ENCODE measurements around the gene MTG2.

MTG2 gene

DNA sequence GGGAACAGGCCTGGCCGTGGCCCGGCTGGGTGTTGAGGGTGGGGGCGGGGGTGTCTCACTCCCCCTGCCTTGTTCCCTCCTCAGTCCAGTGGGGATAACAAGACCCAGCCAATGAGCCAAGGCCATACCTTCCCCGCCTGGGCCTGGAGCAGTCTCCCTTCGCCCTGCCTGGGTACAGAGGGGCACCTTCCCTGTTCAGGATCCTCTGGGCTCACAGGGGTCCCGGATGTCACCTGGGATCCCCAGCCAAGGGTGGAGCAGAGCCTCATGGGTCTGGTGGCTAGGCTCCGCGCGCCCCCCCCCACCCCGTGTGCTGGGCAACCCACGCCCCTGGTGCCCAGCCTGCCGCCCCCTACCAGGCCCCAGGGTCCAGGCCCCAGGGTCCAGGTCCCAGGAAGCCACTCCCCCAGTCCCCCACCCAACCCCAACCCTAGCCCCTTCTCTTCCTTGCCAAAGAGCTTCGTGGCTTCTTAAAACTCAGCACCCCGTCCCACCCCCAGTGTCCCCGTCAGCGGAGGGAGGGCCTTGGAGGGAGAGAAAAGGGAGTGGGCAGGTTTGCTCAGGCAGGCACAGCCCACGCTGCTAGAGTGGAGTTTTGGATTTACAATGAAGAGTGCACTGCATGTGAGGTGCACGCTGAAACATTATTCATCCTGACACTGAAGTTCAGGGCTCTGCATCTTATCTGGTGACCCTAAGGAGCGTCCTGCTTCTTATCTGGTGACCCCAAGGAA, 25.4 kb downstream of the MTG2 start:
- DNase-seq = no peak

DNA sequence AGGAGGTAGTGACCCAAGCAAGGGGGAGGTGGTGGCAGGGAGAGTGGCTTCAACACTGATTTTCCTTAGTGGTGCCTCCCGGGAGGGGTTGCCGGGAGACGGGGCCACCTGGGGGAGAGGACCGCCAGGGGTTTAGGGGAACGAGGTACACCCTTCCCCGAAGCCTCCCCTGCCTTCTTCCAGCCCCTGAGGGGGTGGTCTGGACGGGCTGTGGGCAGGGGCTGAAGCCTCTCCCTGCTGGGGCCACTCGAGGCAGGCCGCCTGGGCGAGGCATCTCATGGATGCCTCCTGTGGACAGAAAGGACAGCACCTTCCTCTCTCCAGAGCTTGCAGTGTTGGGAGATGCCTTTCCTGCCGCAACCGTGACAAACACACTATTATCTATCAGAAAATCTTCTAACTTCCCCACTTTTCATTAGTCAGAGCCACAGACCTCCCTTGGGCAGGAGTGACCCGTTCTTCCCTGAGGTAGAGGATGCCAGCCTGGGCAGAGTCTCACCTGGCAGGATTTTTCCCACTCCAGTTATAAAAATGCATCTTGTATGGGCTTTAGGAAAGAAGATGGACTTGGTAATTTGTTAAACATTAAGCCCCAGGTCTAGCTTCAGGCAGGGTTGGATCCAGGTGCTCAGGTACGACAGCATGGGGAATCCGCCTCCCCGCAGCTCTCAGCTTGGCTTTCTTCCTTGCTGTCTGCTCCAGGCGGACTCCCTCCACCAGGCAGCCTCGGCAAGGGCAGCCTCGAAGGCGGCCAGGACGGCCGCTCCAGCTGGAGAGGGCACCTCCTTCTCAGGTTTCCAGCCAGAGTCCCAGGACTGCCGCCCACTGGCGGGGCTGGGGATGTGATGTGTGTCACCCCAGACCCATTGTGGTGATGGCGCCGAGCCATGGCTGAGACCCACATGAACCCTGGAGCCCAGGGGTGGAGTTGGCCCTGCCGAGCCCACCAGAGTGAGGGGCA, 26.2 kb downstream of the MTG2 start:
- DNase-seq = no peak

- no peak for DNase-seq
Measured at GRCh38 chr20:62209850-62210495, 27.1 kb downstream of the MTG2 start.

DNA sequence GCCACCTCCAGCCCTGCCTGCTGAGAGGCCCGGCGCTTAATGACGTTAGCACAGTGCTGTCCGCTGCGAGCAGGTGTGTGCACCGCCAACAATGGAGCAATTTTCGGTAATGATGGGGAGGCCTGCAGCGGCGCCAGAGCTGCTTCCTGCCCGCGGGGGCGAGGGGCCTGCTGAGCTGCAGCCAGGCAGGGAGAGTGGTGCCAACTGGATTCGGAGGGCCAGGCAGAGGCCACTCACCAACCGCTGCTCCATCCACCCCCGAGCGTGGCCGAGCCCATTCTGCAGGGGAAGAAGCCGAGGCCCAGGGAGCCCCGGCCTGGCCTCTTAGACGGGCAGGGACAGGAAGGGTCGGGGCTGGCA, 27.6 kb downstream of the MTG2 start:
- DNase-seq = no peak

- no peak for DNase-seq
Measured at GRCh38 chr20:62211216-62211615, 28.4 kb downstream of the MTG2 start.

GRCh38 chr20:62211769-62212288, 29.0 kb downstream of the MTG2 start:
- no peak for DNase-seq

GRCh38 chr20:62212299-62212698, 29.5 kb downstream of the MTG2 start:
- no peak for DNase-seq

- no peak for DNase-seq
Measured at GRCh38 chr20:62214067-62214466, 31.2 kb downstream of the MTG2 start.

DNA sequence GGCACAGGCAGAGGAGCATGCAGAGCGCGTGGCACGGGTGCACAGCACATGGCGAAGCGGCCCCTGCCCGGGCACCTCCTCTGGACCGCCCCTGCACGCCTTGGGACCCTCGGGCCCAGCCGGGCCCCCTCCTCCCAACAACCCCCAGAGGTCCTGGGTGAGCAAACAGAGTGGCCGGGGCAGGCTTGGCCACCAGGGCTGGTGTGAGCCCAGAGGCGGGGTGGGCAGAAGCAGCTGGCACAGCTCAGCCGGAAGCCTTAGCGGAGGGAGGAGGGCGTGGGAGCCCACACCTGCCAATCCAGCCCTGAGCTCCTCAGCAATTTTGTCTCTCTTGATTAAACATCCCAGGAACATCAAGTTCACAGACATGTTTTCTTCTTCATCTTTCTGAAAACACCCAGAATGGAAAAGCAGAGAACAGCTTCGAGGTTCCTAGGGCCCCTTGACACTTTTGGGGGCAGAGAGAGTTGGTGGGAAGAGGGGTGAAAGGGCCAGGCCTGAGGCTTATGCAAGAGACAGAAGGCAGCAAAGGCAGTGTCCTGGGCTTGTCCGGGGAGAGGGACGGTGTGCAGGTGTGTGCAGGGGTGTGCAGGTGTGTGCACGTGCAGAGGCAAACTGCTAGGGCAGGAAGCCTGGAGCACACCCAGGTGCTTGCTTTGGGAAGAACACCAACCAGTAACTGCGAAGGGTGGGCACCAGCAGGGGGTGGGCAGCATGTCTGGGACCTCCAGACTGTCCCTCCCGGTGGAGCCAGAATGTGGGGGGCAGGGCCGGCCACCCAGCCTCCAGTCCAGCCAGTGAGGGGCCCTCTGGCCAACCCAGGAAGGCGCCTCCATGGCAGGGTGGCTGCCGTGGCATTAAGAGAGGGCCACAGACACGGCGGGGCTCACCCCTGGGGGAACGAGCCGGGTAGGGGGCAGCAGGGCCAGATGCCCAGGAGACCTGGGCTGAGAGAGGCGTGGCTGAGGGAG, 32.5 kb downstream of the MTG2 start:
- no peak for DNase-seq

GRCh38 chr20:62215991-62216635, 33.3 kb downstream of the MTG2 start:
- no peak for DNase-seq

DNA sequence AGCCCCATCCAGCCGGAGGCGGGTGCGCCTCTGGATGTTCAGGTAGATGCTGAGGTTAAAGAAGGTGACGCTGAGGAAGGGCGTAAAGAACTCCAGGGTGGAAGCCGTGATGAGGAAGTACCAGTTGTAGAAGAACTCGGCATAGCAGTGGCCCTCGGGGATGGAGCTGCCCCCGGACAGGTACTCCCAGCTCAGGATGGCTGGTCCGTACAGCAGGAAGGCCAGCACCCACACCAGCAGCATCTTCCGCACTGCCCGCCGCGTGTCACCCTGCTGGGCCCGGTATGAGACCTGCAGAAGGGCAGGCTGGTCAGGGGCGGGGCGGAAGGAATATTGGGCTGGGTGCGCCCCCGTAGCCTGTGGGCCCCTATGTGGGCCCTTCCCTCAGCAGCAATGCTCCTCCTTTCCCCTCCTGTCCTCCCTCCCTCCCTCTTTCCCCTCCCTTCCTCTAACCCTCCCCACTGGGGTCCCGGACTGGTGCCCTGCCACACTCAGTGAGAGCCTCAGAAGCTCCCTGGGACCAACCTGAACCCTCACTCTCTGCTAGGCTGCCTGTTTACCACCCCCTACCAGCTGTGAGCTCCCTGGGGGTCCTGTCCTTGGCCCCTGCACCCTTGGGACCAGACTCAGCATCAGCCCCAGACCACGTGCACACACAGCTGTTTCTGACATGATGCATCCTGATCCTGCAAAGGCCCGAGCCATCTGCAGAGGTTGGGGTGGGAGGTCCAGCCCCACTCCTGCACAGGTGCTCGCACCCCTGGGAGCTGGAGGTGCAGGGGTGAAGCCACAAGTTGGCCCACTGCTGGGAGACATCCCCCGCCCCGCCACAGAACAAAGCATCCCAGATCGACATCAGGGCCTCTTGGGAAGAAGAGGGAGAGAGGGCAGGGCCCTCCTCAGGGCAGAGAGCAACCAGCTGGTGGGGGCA, 34.1 kb downstream of the MTG2 start:
- DNase-seq = no peak

DNA sequence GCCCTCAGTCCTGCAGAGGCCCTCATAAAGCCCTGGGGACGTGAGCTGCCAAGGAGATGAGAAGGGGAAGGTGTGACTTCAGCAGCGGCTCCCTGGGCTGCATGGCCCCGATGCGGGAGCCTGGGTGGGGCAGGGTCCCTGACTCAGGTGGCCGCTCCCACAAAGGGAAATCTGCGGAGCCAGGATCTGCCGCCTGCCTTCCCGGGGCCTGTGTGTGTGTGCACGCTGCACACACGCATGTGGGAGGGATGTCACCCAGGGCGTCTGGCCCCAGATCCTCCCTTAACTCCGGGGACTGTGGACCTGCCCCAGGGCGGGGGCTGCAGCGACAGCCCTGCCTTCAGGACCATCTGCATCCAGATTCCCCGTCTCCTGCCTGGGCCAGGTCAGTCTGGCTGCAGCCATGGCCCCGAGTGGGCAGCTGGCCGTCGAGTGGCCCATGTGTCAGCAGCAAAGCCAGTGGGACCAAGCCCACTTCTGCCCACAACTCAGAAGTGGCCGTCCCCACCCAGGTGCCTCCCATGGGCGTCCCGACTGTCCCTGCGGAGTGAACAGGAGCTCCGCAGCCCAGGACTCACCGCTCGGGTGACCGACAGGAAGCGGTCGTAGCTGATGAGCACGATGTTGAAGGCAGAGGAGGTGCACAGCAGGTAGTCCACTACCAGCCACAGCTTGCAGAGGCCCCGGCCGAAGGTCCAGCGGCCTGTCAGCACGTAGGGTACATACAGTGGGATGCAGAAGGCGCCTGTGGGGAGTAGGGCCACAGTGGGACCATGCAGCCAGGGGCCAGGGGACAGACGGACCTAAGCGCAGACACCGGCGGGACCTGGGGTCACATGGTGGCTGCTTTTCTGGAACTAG, 35.3 kb downstream of the MTG2 start:
- no peak for DNase-seq

- no peak for DNase-seq
Measured at GRCh38 chr20:62219101-62219991, 36.5 kb downstream of the MTG2 start.

- peak; percentile 34 for DNase-seq
Measured at GRCh38 chr20:62219992-62220665, 37.3 kb downstream of the MTG2 start, which contains the start of gene HRH3. Gene HRH3 (minus strand): TSS chr20:62220278. CDS start chr20:62219970, 308 bp downstream.

- no peak for DNase-seq
Measured at GRCh38 chr20:62220666-62221568, 38.1 kb downstream of the MTG2 start.

DNA sequence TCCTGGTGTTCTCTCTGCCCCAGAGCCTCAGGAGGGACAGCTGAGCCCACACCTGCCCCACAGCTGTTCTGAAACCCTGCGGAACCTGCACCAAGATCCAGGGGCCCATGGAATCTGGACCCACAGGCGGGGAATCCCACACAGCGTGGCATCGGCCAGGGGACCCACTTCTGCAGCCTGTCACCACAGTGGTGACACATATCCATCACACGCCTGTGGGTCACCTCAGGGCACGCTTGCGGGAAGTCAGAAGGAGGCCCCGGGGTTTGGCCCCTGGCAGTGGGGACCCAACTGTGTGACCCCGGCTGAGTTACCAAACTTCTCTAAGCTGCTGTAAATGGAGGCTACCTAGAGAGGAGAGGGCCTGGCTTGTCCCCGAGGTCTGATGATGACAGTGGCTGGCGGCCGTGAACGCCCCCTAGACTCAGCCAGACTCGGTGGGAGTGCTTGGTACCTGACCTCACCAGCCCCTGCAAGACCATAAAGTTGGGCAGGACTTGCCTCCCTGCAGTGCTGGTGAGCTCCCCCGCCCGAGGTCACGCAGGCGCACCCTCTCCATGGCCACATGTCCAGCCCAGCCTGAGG, 39.5 kb downstream of the MTG2 start:
- DNase-seq = no peak
